GM12801 (cell line): ENCODE results near the gene HDAC4.

Experiments used
- TF ChIP-seq, protein P1 (sequence below): IDR thresholded peaks from one replicate; pipeline ENCODE4 v1.5.1; 2011; ENCODE audit warnings: control low read depth; ENCODE audit not compliant: insufficient read length; ENCODE audit errors: extremely low read depth

The HDAC4 gene

DNA sequence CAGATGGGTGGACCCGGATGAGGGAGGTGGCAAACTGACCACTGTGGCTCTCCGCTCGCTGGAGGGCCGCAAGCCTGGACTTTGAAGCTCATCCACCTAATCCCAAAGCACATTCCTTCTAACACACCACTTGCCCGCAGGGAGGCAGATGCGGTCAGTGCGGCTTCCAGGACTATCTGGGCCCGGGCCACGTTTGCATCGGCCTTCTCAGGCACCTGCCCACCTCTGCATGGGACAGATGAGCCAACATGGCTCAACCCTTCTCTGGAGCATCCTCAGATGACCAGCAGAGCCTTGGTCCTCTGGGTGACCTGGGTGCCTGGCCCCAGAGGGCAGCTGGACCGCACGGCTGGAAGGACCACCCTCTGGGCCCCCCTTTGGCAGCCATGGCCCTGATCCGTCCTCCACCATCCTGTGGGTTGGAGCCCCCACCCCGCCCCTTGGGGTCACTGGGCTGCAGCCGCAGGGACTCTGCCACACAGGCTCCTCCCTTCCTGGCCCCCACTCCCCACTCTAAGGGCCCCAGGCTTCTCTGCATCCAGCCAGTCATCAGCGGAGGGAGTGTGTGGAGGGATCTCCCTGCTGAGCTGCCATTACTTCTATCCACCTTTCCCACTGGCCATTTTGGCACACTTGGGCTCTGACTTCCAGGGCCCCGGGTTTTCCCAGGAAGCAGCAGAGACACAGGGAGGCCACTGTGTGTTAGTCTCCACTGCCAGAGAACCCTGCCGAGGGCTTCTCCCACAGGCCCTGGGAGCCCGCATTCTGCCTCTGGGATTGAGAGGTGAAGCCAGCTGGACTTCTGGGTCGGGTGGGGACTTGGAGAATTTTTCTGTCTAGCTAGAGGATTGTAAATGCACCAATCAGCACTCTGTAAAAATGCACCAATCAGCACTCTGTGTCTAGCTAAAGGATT is 12.3 kb downstream of the HDAC4 start:
- TF ChIP-seq, protein P1, sequence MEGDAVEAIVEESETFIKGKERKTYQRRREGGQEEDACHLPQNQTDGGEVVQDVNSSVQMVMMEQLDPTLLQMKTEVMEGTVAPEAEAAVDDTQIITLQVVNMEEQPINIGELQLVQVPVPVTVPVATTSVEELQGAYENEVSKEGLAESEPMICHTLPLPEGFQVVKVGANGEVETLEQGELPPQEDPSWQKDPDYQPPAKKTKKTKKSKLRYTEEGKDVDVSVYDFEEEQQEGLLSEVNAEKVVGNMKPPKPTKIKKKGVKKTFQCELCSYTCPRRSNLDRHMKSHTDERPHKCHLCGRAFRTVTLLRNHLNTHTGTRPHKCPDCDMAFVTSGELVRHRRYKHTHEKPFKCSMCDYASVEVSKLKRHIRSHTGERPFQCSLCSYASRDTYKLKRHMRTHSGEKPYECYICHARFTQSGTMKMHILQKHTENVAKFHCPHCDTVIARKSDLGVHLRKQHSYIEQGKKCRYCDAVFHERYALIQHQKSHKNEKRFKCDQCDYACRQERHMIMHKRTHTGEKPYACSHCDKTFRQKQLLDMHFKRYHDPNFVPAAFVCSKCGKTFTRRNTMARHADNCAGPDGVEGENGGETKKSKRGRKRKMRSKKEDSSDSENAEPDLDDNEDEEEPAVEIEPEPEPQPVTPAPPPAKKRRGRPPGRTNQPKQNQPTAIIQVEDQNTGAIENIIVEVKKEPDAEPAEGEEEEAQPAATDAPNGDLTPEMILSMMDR: no peak

DNA sequence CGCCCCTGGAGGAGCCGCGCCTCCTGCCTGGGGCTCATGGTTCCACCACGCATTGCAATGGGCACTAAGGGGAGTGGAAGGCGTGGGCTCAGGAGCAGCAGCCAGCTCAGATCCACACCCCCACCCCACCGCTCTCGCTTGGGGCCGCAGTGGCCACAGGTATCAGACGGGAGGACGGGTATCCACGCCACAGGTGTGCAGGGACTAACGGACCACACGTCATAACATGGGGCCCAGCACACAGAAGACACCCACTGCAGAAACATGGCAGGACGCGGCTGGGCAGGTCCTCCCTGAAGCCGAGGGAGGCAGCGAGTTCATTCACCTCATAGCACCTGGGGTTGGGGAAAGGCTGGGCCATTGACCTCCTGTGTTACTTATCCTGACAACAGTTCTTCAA is 13.0 kb downstream of the HDAC4 start:
- TF ChIP-seq, protein P1: no peak

DNA sequence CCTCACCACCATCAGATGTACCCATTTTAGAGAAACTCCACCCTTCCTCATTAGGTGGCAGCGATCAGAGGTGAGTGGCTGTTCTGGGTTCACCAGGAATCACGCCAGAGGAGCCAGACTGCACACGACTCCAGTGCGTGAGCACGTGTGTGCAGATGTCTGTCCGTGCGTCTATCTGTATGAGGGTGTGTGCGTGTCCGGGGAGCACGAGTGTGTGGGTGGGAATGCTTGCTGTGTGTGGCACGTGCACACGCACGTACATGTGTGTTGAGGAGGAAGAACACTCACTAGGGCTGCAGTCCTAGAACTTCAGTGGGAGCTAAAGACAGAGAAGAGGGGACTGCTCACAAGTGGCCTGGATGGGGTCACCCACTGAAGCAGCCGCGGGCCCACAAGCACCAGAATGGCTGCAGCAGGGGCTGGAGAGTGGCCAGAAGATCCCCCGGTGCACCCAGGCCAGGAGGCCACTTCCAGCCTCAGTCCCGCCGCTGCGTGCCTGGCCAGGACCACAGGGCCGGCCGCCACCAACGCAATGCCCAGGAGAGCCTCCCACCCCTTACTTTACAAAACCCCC is 13.9 kb downstream of the HDAC4 start:
- TF ChIP-seq, protein P1: no peak

DNA sequence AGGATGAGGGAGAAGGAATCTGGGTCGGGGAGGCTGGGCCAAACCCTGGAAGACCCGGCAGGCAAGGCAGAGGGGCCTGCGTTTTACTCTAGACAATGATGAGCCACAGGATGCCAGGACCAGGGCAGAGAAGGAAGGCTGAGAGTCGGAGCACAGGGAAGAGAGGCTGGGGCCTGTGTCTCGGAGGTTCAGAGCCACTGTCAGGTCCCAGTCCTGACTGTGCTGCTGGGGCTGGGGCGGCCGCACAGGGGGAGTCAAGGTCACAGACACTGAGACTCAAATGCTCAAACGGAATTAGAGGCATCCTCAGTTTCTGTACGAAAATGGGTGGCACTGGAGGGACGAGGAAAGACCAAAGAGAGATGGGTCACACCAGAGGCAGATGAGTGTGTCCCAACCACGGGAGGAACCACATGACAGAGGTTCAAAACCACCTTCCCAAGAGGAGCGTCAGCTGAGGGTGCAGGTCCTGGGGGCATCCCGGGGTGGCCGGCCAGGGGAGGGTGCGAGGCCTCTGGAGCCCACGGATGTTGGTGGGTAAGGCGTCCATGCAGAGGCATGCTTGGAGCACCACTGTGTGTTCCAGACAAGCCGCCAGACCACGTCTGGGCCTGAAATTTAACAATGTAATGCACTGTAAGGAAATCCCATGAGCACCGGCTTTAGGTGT is 14.7 kb downstream of the HDAC4 start:
- TF ChIP-seq, protein P1: no peak

DNA sequence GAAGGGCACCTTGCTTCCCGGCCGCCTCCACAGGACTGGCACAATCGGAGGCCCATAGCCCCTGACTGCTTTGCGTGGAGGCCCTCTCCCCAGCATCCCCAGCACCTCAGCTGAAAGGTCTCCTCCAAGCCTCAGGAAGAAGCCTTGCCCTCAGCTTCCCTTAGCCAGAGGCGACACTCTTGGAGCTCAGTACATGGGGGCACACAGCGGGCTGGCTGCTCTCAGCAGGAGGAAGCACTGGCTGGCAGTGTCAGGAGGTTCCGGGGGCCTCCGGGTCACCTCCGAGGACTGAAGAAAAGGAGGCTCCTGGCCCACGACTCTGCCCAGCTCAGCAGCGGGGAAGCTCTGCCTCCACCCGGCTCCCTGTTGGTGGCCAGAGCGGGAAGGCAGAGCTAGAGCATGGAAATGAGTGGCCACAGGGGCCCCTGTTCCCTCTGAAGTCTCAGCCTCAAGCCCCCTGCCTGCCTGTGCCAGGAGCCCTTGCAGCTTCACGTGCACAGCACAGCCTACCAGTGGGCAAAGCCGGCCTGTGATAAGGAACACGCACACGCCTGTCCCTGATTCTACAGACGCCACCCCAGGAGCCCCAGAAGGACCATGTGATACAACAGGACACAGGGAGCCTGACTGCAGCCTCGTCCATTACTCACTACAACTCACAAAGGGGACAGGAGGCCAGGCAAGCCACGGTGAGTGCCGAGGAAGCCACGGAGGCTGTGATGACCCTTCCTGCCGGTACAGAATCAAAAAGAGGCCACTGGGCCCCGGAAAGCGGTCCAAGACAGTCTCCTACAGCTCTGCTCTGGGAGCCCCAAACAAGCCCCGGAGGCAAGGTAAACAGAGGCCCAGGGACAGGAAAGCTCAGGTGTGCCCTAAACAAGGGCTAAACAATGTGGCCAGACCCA is 15.5 kb downstream of the HDAC4 start:
- TF ChIP-seq, protein P1: no peak

DNA sequence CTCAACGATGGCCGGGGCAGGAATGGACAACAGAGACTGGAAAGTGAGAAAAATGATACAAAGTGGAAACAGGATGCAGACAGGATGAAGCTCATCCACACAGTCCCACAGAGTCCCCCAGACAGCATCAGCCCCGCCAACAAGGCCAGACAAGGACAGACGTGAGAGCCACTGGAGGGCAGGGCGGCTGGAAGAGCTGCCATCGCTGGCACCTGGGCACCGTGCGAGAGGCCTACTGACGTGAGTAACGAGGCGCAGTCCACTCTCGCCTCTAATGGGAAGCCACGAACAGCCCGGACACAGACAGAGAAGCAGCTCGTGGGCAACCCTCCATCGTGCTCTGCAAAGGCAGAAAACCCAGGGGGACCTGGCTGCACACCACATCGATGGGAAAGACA is 17.1 kb downstream of the HDAC4 start:
- TF ChIP-seq, protein P1: no peak
